ENCODE results near the gene NRXN2. TPM values are rescaled to one million over a fixed set of nuclear protein-coding genes. Genes with fewer than 3 reads are reported as not detected.

NRXN2 gene
- total and polyA plus RNA-seq, 7 donors = 0.44 to 5.2 (median 1.9) TPM

DNA sequence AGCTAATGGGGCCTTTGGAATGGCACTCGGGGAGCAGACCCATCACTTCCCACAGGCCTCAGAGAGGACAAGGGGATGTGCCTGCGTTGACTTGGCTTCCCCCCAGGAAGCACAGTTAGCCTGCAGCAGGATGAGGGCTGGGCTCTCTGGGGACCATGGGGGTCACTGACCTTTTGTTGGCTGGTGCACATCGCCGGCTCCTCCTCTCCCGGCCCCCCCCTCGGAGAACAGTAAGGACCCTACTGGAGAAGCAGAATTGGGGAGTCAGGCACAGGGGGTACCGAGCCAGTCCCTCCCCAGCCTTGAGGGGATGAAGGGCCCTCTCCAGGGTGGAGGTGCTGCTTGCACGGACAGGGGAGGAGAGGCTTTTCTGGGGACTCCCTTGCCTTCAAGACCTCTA lies 32.8 kb downstream of the NRXN2 start:
- peaks cover 18% of the 10 kb centered on the region for H3K4me1 ChIP-seq
- H3K36me3 ChIP-seq (ENCODE audit: insufficient read depth in 1 of 2, low read depth in 1 of 2) = no peaks in the 10 kb centered on the region
- no peaks in the 10 kb centered on the region for H3K27me3 ChIP-seq (ENCODE audit: insufficient read depth in 3 of 3, low read length in 2 of 3)
- intact Hi-C loops (cut with DNase I) = no loop called here
- peak in 1 of 2 donors; percentile 76 for DNase-seq
- H3K4me3 ChIP-seq = no peak overlapping the region
- ATAC-seq = no peak
- no peaks in the 10 kb centered on the region for H3K9me3 ChIP-seq
- no peak overlapping the region for H3K27ac ChIP-seq
- 46 to 52% (median 48%) methylated on average over 8 of the region's 8 CpGs for whole genome bisulfite sequencing, 3 donors
- TF ChIP-seq, protein P1, sequence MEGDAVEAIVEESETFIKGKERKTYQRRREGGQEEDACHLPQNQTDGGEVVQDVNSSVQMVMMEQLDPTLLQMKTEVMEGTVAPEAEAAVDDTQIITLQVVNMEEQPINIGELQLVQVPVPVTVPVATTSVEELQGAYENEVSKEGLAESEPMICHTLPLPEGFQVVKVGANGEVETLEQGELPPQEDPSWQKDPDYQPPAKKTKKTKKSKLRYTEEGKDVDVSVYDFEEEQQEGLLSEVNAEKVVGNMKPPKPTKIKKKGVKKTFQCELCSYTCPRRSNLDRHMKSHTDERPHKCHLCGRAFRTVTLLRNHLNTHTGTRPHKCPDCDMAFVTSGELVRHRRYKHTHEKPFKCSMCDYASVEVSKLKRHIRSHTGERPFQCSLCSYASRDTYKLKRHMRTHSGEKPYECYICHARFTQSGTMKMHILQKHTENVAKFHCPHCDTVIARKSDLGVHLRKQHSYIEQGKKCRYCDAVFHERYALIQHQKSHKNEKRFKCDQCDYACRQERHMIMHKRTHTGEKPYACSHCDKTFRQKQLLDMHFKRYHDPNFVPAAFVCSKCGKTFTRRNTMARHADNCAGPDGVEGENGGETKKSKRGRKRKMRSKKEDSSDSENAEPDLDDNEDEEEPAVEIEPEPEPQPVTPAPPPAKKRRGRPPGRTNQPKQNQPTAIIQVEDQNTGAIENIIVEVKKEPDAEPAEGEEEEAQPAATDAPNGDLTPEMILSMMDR (IDR thresholded peaks at IDR 0.05) = no peak

DNA sequence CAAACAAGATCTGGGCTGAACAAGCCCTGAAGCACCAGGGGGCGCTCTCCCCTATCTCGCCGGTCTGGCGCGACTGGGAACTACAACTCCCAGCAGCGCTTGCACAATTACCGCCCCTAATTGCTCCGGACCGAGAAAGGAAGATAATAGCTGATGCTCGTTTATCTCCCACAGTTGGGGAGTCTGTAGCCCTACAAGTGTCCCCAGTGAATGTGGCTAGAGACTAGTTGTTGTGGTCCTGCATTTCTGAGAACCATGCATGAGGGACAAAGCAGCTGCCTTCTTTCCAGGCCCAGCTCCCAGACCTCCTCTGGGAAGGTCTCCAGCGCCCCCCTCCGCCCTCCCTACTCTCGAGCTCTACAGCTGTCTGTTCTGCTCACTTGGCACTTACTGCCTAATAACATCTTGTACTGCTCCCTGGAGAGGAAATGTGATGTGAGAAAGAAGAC lies 34.4 kb downstream of the NRXN2 start:
- 0 to 1% (median 1%) methylated on average over 13 of the region's 13 CpGs for WGBS, 3 donors
- ATAC-seq = peak; percentile 91 to 94 (median 92)
- Histone ChIP-seq H3K4me1 (peaks cover 18% of the 10 kb centered on the region), H3K4me3 (peak overlapping the region; percentile 63), H3K27me3 (ENCODE audit: insufficient read depth in 3 of 3, low read length in 2 of 3) (no peaks in the 10 kb centered on the region), H3K36me3 (ENCODE audit: insufficient read depth in 1 of 2, low read depth in 1 of 2) (no peaks in the 10 kb centered on the region), H3K27ac (peak overlapping the region; percentile 71), H3K9me3 (no peaks in the 10 kb centered on the region)
- TF ChIP-seq, protein P1 (IDR thresholded peaks at IDR 0.05) = peak; percentile 91
- DNase-seq = peak; percentile 91 to 95
- intact Hi-C loops (cut with DNase I) = loop anchor here (5.0 kb wide), 2 partner anchors 34 to 54 kb away; partner anchors contain the start of genes NRXN2 (in 2 of the 2) and RASGRP2 (in 1 of the 2)

DNA sequence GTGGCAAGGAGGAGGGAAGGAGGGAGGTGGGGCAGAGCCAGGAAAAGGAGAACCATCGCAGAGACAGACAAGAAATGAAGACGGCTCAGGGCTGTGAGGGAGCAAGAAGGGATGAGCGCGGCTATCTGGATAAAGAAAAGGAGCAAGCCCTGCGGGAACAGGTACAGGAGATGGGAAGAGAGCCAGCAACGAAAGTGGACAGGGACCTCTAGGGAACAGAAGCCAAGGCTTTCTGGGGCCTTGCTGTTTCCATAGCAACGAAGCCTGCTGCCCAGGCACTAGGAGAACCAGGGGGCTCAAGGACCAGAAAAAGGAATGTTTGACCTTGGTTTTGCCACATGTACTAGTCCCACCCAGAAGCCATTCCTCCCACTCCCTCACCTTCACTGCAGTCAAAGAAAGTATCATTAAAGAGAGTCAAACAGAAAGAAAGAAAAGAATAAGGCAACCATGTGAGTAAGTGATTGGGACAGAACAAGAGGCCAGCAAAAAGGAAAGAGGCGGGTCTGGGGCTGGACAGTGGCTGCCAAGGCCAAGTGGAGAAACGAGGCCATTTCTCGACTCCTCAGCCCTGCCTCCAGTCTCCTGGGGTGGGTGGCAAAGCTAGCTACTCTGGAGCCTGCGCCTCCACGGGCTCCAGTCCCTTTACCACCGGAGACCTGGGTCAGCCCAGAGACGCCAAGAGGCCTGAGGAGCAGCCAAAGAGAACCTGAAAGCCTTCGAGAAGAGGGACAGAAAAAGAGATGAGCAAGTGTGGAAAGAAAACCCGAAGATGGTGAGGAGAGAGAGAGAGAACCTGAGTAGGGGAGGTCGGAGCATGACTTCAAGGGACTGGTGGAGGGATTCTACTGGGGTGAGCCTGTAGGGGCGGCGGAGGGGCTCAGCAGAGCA lies 35.1 kb downstream of the NRXN2 start:
- peak overlapping the region; percentile 71 for H3K27ac ChIP-seq
- peaks cover 18% of the 10 kb centered on the region for H3K4me1 ChIP-seq
- no peaks in the 10 kb centered on the region for H3K27me3 ChIP-seq (ENCODE audit: insufficient read depth in 3 of 3, low read length in 2 of 3)
- intact Hi-C loops (cut with DNase I) = loop anchor here (5.0 kb wide), 2 partner anchors 34 to 54 kb away; partner anchors contain the start of genes NRXN2 (in 2 of the 2) and RASGRP2 (in 1 of the 2)
- WGBS, 3 donors = 23 to 40% (median 27%) methylated on average over 19 of the region's 19 CpGs
- TF ChIP-seq, protein P1 (IDR thresholded peaks at IDR 0.05) = no peak
- H3K9me3 ChIP-seq = no peaks in the 10 kb centered on the region
- ATAC-seq (peak in 3 of 4 donors; percentile 0 to 14 (median 5)), DNase-seq (peak in 1 of 2 donors; percentile 64)
- peak overlapping the region; percentile 63 for H3K4me3 ChIP-seq
- H3K36me3 ChIP-seq (ENCODE audit: insufficient read depth in 1 of 2, low read depth in 1 of 2) = no peaks in the 10 kb centered on the region

DNA sequence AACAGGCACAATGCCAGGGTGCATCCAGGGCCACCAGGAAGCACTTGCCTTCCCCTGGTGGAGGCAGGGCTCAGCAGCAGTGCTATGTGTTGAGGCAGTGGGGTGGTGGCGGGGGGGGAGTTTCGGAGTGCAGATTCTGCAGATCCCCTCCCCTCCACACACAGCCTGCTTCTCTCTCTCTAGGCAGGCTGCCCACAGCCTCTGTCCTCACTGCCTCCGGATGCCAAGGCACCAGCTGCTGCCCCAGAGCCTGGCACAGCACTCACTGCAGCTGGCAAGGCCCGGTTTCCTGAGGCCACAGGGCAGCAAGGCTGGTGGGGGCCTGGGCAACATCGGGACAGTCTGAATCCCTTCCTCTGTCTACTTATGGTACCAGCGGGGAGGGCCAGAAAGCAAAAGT lies 35.8 kb downstream of the NRXN2 start:
- TF ChIP-seq, protein P1 (IDR thresholded peaks at IDR 0.05) = no peak
- no peak overlapping the region for H3K4me3 ChIP-seq
- no peaks in the 10 kb centered on the region for H3K27me3 ChIP-seq (ENCODE audit: insufficient read depth in 3 of 3, low read length in 2 of 3)
- 21 to 38% (median 30%) methylated on average over 6 of the region's 6 CpGs for WGBS, 3 donors
- peaks cover 18% of the 10 kb centered on the region for H3K4me1 ChIP-seq
- peak; percentile 75 to 83 (median 79) for ATAC-seq
- peak; percentile 74 to 91 for DNase-seq
- intact Hi-C loops (cut with DNase I) = loop anchor here (5.0 kb wide), 2 partner anchors 35 to 55 kb away; partner anchors contain the start of genes NRXN2 (in 2 of the 2) and RASGRP2 (in 1 of the 2)
- H3K36me3 ChIP-seq (ENCODE audit: insufficient read depth in 1 of 2, low read depth in 1 of 2) = no peaks in the 10 kb centered on the region
- no peaks in the 10 kb centered on the region for H3K9me3 ChIP-seq
- H3K27ac ChIP-seq = peak overlapping the region; percentile 71
